ENCODE results near the gene EPHB1.
A peak's percentile ranks its signal among the peaks of the same experiment; 100 is the strongest.

EPHB1 gene

DNA sequence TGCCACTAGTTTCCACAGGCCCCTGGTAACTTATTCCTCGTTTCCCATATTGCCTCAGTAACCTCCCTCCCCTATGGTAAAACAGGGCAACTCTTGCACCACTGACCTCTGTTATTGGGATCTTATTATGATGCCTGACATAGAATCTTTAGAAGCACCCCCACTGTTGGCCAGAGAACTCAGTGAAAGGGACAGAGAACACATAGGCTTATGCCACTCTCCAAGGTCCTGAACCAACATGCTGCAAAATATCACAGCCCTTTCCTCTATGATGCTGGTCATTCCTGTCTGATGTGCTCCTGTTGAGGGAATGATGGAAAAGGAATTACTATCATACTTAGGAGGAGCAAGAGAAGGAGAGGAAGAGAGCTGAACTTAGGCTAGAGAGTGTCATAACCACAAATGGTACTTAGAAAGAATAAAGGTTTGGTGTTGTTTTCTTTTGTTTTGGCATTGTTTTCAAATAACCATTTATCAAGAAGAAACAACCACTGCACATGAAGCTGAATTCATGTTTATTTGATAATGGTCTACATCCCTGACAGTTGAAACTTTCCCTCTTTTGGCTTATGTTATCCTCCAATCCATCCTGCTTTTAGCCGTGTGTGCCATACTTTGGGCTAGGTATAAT, 330.2 kb downstream of the EPHB1 start:
- Histone ChIP-seq H3K4me3 (ENCODE audit: low read depth, low read length) (no peak overlapping the region), H3K36me3 (no peaks in the 10 kb centered on the region), H3K27me3 (no peaks in the 10 kb centered on the region), H3K9me3 (no peaks in the 10 kb centered on the region), H3K4me1 (peaks cover 5% of the 10 kb centered on the region)
- TF ChIP-seq CTCF (IDR thresholded peaks at IDR 0.05; ENCODE audit: low read depth, low read length), result no peak
- no peak for DNase-seq

GRCh38 chr3:135127946-135128470, 332.9 kb downstream of the EPHB1 start:
- no peak for TF ChIP-seq CTCF (IDR thresholded peaks at IDR 0.05; ENCODE audit: low read depth, low read length)
- H3K9me3 ChIP-seq, result no peaks in the 10 kb centered on the region
- H3K4me3 ChIP-seq (ENCODE audit: low read depth, low read length), result no peak overlapping the region
- H3K27me3 ChIP-seq, result no peaks in the 10 kb centered on the region
- peaks cover 8% of the 10 kb centered on the region for H3K4me1 ChIP-seq
- no peak for DNase-seq
- H3K36me3 ChIP-seq, result no peaks in the 10 kb centered on the region

GRCh38 chr3:135128818-135129217, 333.8 kb downstream of the EPHB1 start:
- H3K36me3 ChIP-seq, result no peaks in the 10 kb centered on the region
- no peak for TF ChIP-seq CTCF (IDR thresholded peaks at IDR 0.05; ENCODE audit: low read depth, low read length)
- peaks cover 8% of the 10 kb centered on the region for H3K4me1 ChIP-seq
- no peaks in the 10 kb centered on the region for H3K27me3 ChIP-seq
- no peaks in the 10 kb centered on the region for H3K9me3 ChIP-seq
- H3K4me3 ChIP-seq (ENCODE audit: low read depth, low read length), result no peak overlapping the region
- DNase-seq, result no peak

DNA sequence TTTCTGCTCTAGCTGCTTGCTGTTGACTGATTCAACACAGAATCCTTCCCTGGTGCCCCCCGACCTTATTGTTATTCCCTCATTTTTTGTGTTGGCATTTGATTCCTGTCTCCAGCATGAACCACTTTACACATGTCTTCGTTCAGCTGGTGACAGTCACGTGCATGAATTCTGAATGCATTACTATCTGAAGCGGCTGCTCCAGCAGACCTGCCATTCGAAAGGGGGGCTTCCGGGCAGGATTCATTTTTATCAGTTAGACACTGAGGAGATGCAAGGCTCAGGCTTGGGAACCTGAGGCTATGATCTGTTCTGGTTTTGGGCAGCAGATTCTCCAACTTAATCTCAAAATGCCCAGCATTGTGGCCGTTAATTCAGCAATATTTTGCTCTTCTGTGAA, 336.2 kb downstream of the EPHB1 start:
- Histone ChIP-seq H3K4me1 (peaks cover 8% of the 10 kb centered on the region), H3K36me3 (no peaks in the 10 kb centered on the region), H3K27me3 (no peaks in the 10 kb centered on the region), H3K4me3 (ENCODE audit: low read depth, low read length) (no peak overlapping the region), H3K9me3 (no peaks in the 10 kb centered on the region)
- TF ChIP-seq CTCF (IDR thresholded peaks at IDR 0.05; ENCODE audit: low read depth, low read length), result no peak
- peak; percentile 47 for DNase-seq

DNA sequence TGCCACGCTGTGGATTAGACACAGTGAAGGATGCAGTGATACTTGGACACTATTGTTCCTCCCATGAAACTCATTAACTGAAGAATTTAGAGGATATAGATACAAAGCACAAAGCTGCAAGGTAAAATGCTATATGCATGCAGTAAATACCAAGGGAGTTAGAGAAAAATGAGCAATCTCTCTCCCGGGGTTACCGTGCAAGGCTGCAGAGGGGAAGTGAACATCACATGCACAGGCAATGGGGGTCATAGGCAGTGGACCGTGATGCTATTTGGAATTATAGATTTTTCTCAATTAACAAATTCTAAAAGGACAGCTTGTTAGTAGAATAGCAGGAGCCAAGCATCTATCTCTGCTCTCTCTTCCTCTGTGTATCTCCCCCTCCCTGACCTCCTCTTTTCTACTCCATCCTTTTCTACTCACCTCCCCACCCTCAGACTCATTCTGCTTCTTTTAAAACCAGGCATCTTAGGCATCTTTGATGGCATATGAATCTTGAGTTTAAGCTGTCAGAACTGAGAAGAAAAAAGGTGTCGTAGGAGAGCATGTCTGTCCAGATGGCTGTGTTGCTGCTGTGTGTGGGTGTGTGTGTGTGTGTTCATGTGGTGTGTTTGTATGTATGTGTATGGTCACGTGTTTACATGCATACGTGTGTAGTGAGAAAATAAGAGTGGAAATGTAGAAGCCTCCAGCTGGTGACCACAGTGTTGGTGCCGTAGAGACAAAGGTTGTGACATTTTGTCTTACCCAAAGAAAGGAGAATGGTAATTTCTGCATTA, 339.0 kb downstream of the EPHB1 start:
- no peaks in the 10 kb centered on the region for H3K36me3 ChIP-seq
- peaks cover 3% of the 10 kb centered on the region; the same call in 1 of the 2 replicates for H3K4me1 ChIP-seq
- no peak for DNase-seq
- no peaks in the 10 kb centered on the region for H3K9me3 ChIP-seq
- H3K4me3 ChIP-seq (ENCODE audit: low read depth, low read length), result no peak overlapping the region
- TF ChIP-seq CTCF (IDR thresholded peaks at IDR 0.05; ENCODE audit: low read depth, low read length), result no peak
- H3K27me3 ChIP-seq, result no peaks in the 10 kb centered on the region

DNA sequence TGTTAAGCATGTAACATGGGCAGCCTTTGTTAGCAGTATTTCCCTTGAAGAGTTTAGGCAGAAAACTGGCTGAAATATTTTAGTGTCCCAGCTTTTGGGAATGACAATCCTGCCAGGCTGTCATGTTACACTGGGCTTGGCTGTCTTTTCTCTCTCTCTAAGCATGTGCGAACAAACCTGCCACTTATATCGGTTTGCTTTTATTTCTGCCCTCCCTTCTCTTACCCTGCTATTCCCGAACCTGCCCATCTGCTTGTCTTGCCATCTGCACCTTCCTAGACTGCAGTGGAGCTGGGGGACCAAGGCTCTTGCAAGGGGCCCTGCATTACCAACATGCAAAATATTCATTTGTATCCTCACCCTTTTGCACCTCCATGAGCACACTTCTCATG, 339.6 kb downstream of the EPHB1 start:
- H3K36me3 ChIP-seq, result no peaks in the 10 kb centered on the region

More for the DNA sequence above, 339.6 kb downstream of the EPHB1 start:
- H3K9me3 ChIP-seq, result no peaks in the 10 kb centered on the region
- H3K4me1 ChIP-seq, result peaks cover 3% of the 10 kb centered on the region; the same call in 1 of the 2 replicates
- H3K4me3 ChIP-seq (ENCODE audit: low read depth, low read length), result no peak overlapping the region
- DNase-seq, result no peak
- TF ChIP-seq CTCF (IDR thresholded peaks at IDR 0.05; ENCODE audit: low read depth, low read length), result no peak
- H3K27me3 ChIP-seq, result no peaks in the 10 kb centered on the region
